HepG2 (cell line): Measurements from ENCODE around the gene AHSA1. TPM values are rescaled to one million over a fixed set of nuclear protein-coding genes. Genes with fewer than 3 reads are reported as not detected.
A peak's percentile ranks its signal among the peaks of the same experiment; 100 is the strongest.

Source experiments
- ATF1 ChIP-seq: IDR thresholded peaks from 2 replicates; pipeline ENCODE4 v1.6.1; 2016; ENCODE audit warnings: mild to moderate bottlenecking, control low read depth
- ATM ChIP-seq: fragments of 450-650 bp; IDR thresholded peaks from 2 replicates; pipeline ENCODE4 v1.7.1; 2017; ENCODE audit warnings: mild to moderate bottlenecking, borderline replicate concordance
- ERF ChIP-seq: IDR thresholded peaks from 2 replicates; pipeline ENCODE4 v1.6.1; 2018; ENCODE audit warnings: missing biosample characterization, missing genetic modification reagents
- FUBP1 ChIP-seq: sonication (generic); formaldehyde crosslinking; IDR thresholded peaks from 2 replicates; pipeline ENCODE4 v1.5.1; 2020; ENCODE audit warnings: missing genetic modification reagents, mild to moderate bottlenecking, borderline replicate concordance
- GTF2F1 ChIP-seq: fragments of 150-350 bp; IDR thresholded peaks from 2 replicates; pipeline ENCODE4 v1.6.1; 2014; ENCODE audit warnings: low read length
- HNRNPK ChIP-seq: fragments of 200-400 bp; formaldehyde crosslinking; IDR thresholded peaks from 2 replicates; pipeline ENCODE4 v1.6.1; 2018; ENCODE audit warnings: low read length, low read depth, moderate library complexity, mild to moderate bottlenecking; ENCODE audit not compliant: poor library complexity, severe bottlenecking
- KAT8 ChIP-seq: IDR thresholded peaks from 2 replicates; pipeline ENCODE4 v1.6.1; 2016; ENCODE audit warnings: missing genetic modification reagents, missing compliant biosample characterization
- KIAA2018 ChIP-seq: sonication (generic); formaldehyde crosslinking; IDR thresholded peaks from 2 replicates; pipeline ENCODE4 v1.5.0; 2020; ENCODE audit warnings: mild to moderate bottlenecking, missing genetic modification reagents, borderline replicate concordance
- MXI1 ChIP-seq: IDR thresholded peaks from 3 replicates; pipeline ENCODE4 v1.6.1; 2012; ENCODE audit warnings: low read depth, low read length, inconsistent platforms, borderline replicate concordance
- NFE2L2 ChIP-seq: fragments of 150-350 bp; IDR thresholded peaks from 2 replicates; pipeline ENCODE4 v1.6.1; 2014; ENCODE audit warnings: low read length
- NRL ChIP-seq: sonication (generic); formaldehyde crosslinking; IDR thresholded peaks from 2 replicates; pipeline ENCODE4 v1.5.0; 2020; ENCODE audit warnings: missing genetic modification reagents, mild to moderate bottlenecking, moderate library complexity, borderline replicate concordance
- REPIN1 ChIP-seq: sonication (generic); formaldehyde crosslinking; IDR thresholded peaks from 2 replicates; pipeline ENCODE4 v1.8.0; 2022; ENCODE audit warnings: missing genetic modification reagents, low read depth, mild to moderate bottlenecking, borderline replicate concordance
- SPEN ChIP-seq: sonication (generic); formaldehyde crosslinking; IDR thresholded peaks from 2 replicates; pipeline ENCODE4 v1.5.1; 2020; ENCODE audit warnings: low read depth, mild to moderate bottlenecking, missing genetic modification reagents
- ZNF205 ChIP-seq: IDR thresholded peaks from 2 replicates; pipeline ENCODE4 v1.6.1; 2018; ENCODE audit warnings: missing biosample characterization, missing genetic modification reagents
- ZNF33A ChIP-seq: sonication (generic); formaldehyde crosslinking; IDR thresholded peaks from 2 replicates; pipeline ENCODE4 v1.5.1; 2020; ENCODE audit warnings: missing genetic modification reagents, mild to moderate bottlenecking, moderate library complexity, borderline replicate concordance
- ZNF605 ChIP-seq: sonication (generic); formaldehyde crosslinking; IDR thresholded peaks from 2 replicates; pipeline ENCODE4 v1.8.0; 2022; ENCODE audit warnings: mild to moderate bottlenecking, missing genetic modification reagents
- ZNF674 ChIP-seq: sonication (generic); formaldehyde crosslinking; IDR thresholded peaks from 2 replicates; pipeline ENCODE4 v1.5.0; 2020; ENCODE audit warnings: low read depth, mild to moderate bottlenecking, missing genetic modification reagents
- ZNF790 ChIP-seq: sonication (generic); formaldehyde crosslinking; IDR thresholded peaks from 2 replicates; pipeline ENCODE4 v1.8.0; 2022; ENCODE audit warnings: missing genetic modification reagents, mild to moderate bottlenecking, borderline replicate concordance
- polyA plus RNA-seq, 8 experiments: library from polyadenylated mRNA; depleted of rRNA in 3 of 8; stranded (reverse) in 7 of 8; unstranded in 1 of 8; fragments of >200 nt; fragmentation: Illumina TruSeq in 4 of 8; extraction: Trizol in 4 of 8; gene quantifications; 2 replicates each; pipeline versions ENCODE4 v1.2.1 to v1.2.3, GENCODE V29; 2011 to 2016; ENCODE audit warnings: low read depth in 4 of 8, missing spikeins in 1 of 8, mixed read lengths in 1 of 8; ENCODE audit not compliant: insufficient read depth in 1 of 8
- total RNA-seq, 5 experiments: library from RNA; depleted of rRNA; stranded (reverse); fragments of >200 nt; fragmentation: Illumina TruSeq; extraction: Trizol; gene quantifications; 2 replicates each; pipeline ENCODE4 v1.2.3, GENCODE V29; 2016; ENCODE audit warnings: low read depth in 1 of 5

Gene AHSA1
- total and polyA plus RNA-seq, 2 of the 13 experiments (the other 11 are each of a cell fraction or from before 2014, with no cell fraction given), result 113 to 241 TPM

DNA sequence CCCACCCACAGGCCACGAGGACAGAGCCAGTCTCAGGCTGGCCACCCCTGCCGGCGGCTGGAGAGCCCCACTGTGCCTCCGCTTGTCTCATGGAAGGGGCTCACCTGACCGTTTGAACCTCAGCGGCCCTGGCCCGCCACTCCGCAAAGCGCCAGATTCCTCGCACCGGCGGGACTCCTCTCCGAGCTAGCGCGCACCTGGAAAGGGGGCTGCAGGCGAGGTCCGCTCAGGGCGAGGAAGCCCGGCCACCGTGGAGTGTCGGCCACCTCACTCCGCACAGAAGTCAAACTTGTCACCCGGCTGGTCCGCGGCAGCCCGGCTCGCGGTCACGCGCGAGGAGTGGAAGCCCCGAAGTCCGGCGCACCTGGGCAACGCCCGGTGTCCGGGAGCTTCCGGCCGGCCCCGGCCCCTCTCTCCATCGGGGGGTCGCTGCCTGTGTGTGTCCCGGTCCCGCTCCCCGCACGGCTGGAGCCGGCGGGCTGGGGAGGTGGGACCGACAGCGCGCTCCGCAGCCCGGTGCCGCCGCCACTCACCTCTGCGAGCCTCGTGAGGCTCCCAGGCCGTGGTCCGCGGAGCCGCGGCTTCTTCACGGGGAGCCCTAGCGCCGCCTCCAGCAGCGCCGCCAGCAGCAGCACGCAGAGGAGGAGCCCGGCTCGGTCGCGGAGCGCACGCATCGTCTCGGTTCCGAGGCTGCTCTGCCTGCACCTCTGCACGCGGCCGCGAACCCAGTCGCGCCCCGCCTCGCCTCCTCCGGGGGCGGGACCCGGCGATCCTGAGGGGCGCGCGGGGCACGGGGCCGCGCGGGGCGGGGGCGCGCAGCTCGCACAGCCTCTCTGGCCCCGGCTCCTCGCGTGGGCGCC lies 40.5 kb downstream of the AHSA1 start, which contains the start of gene ISM2 (continued):
- TF ChIP-seq KIAA2018 (no peak), GTF2F1 (no peak), NFE2L2 (no peak), ZNF205 (peak; percentile 65), REPIN1 (CRISPR knock-in tag) (0 out of 2 replicates have a peak, but pooled peaks have one; percentile 38), ZNF790 (CRISPR knock-in tag) (peak; percentile 58; the same call in 1 of the 2 replicates), MXI1 (peak; percentile 69; the same call in 2 of the 3 replicates), ZNF674 (CRISPR knock-in tag) (no peak), ATM (no peak), ERF (peak; percentile 77; the same call in 1 of the 2 replicates), FUBP1 (CRISPR knock-in tag) (no peak), SPEN (CRISPR knock-in tag) (no peak; the same call in 1 of the 2 replicates), ZNF33A (CRISPR knock-in tag) (no peak), HNRNPK (no peak), ZNF605 (no peak), KAT8 (CRISPR knock-in tag) (no peak), NRL (CRISPR knock-in tag) (peak; percentile 34; the same call in 1 of the 2 replicates), ATF1 (CRISPR knock-in tag) (no peak)
